Measurements from ENCODE around the gene VPS16.

Gene VPS16

DNA sequence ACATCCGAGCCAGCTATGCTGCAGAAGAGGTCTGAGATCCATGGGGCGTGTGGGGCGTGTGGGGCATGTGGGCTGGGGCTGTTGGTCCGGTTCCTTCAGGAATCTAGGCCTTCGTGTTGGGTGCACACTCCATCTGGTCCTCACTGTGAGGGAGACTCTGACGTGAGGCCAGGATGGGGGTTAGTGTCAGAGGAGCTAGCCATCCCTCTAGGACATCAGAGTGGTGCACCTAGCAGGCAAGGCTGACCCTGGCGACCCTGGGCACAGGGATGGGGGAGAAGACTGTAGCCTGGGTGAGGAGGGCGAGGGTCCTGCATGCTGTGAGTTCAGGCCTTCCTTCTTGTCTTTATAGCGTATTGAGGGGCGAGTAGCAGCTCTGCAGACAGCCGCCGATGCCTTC lies 24.1 kb downstream of the VPS16 start:
- Histone ChIP-seq H3F3A (ENCODE audit: control insufficient read depth, insufficient read depth) (no peaks in the 10 kb centered on the region; the same call in 1 of the 2 replicates), H3K4me2 (ENCODE audit: low read length) (no peak overlapping the region), H3K27ac (ENCODE audit: low read depth, low read length) (no peak overlapping the region), H4K20me1 (ENCODE audit: control insufficient read depth, insufficient read depth, low read depth, low read length) (no peaks in the 10 kb centered on the region), H3K79me2 (ENCODE audit: control insufficient read depth, low read length) (no peaks in the 10 kb centered on the region), H3K4me1 (ENCODE audit: control insufficient read depth, low read length) (no peaks in the 10 kb centered on the region), H3K9me2 (replicated peaks; ENCODE audit: control insufficient read depth, low read length) (no peaks in the 10 kb centered on the region), H3K27me3 (ENCODE audit: control insufficient read depth, low read length) (no peaks in the 10 kb centered on the region), H3K9me3 (ENCODE audit: control insufficient read depth, insufficient read depth, low read length) (no peaks in the 10 kb centered on the region), H3K4me3 (ENCODE audit: low read length) (no peak overlapping the region), H3K36me3 (ENCODE audit: control insufficient read depth, low read length) (no peaks in the 10 kb centered on the region)
- no peak for TF ChIP-seq CTCF (IDR thresholded peaks at IDR 0.05; ENCODE audit: low read depth, low read length, poor library complexity, severe bottlenecking)
- TF ChIP-seq EZH2phosphoT487 (IDR thresholded peaks at IDR 0.05; ENCODE audit: borderline replicate concordance, low read length): no peak

GRCh38 chr20:2865101-2865500 lies 24.6 kb downstream of the VPS16 start:
- no peaks in the 10 kb centered on the region; the same call in 1 of the 2 replicates for H3F3A ChIP-seq (ENCODE audit: control insufficient read depth, insufficient read depth)
- no peaks in the 10 kb centered on the region for H3K27me3 ChIP-seq (ENCODE audit: control insufficient read depth, low read length)
- no peaks in the 10 kb centered on the region for H4K20me1 ChIP-seq (ENCODE audit: control insufficient read depth, insufficient read depth, low read depth, low read length)
- H3K9me2 ChIP-seq (replicated peaks; ENCODE audit: control insufficient read depth, low read length): no peaks in the 10 kb centered on the region
- TF ChIP-seq CTCF (IDR thresholded peaks at IDR 0.05; ENCODE audit: low read depth, low read length, poor library complexity, severe bottlenecking): no peak
- no peak for TF ChIP-seq EZH2phosphoT487 (IDR thresholded peaks at IDR 0.05; ENCODE audit: borderline replicate concordance, low read length)
- H3K4me1 ChIP-seq (ENCODE audit: control insufficient read depth, low read length): no peaks in the 10 kb centered on the region
- H3K79me2 ChIP-seq (ENCODE audit: control insufficient read depth, low read length): no peaks in the 10 kb centered on the region
- no peaks in the 10 kb centered on the region for H3K36me3 ChIP-seq (ENCODE audit: control insufficient read depth, low read length)
- no peaks in the 10 kb centered on the region for H3K9me3 ChIP-seq (ENCODE audit: control insufficient read depth, insufficient read depth, low read length)
- H3K4me3 ChIP-seq (ENCODE audit: low read length): no peak overlapping the region
- H3K27ac ChIP-seq (ENCODE audit: low read depth, low read length): no peak overlapping the region
- H3K4me2 ChIP-seq (ENCODE audit: low read length): no peak overlapping the region

DNA sequence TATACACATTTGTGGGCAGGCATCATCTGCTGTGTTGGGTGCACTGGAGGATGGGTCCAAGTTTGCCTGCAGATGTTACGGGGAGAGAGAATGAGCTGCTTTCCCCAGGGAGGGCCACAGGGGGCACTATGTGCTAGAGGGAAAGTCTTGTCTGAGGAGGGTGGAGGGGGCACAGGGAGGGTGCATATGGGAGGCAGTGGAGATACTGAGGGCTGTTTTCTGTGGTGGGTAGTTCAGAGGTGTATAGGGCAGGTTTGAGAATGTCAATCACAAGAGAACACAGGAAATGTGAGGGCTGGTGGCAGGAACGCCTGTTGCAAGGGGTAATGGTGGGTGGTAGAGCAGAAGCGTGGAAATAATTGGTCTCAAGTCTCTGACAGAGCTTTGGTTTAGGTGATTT lies 25.1 kb downstream of the VPS16 start:
- Histone ChIP-seq H4K20me1 (ENCODE audit: control insufficient read depth, insufficient read depth, low read depth, low read length) (no peaks in the 10 kb centered on the region), H3K27ac (ENCODE audit: low read depth, low read length) (no peak overlapping the region), H3K79me2 (ENCODE audit: control insufficient read depth, low read length) (no peaks in the 10 kb centered on the region), H3K4me1 (ENCODE audit: control insufficient read depth, low read length) (no peaks in the 10 kb centered on the region), H3F3A (ENCODE audit: control insufficient read depth, insufficient read depth) (no peaks in the 10 kb centered on the region; the same call in 1 of the 2 replicates), H3K4me2 (ENCODE audit: low read length) (no peak overlapping the region), H3K27me3 (ENCODE audit: control insufficient read depth, low read length) (peaks cover under 1% of the 10 kb centered on the region), H3K9me3 (ENCODE audit: control insufficient read depth, insufficient read depth, low read length) (no peaks in the 10 kb centered on the region), H3K4me3 (ENCODE audit: low read length) (no peak overlapping the region), H3K36me3 (ENCODE audit: control insufficient read depth, low read length) (no peaks in the 10 kb centered on the region), H3K9me2 (replicated peaks; ENCODE audit: control insufficient read depth, low read length) (no peaks in the 10 kb centered on the region)
- TF ChIP-seq CTCF (IDR thresholded peaks at IDR 0.05; ENCODE audit: low read depth, low read length, poor library complexity, severe bottlenecking): peak; percentile 47
- TF ChIP-seq EZH2phosphoT487 (IDR thresholded peaks at IDR 0.05; ENCODE audit: borderline replicate concordance, low read length): no peak
